IPS-20b (cell line): ENCODE data around the gene IWS1.

Experiments used
- H3K27ac ChIP-seq: one replicate; pipeline ENCODE4 v1.5.1; 2013; ENCODE audit warnings: low read length
- H3K27me3 ChIP-seq: 2 replicates; pipeline ENCODE4 v1.6.1; 2013; ENCODE audit warnings: mild to moderate bottlenecking, low read length, inconsistent platforms; ENCODE audit not compliant: insufficient read depth
- H3K36me3 ChIP-seq: 2 replicates; pipeline ENCODE4 v1.6.1; 2013; ENCODE audit warnings: low read depth, mild to moderate bottlenecking, inconsistent platforms, low read length, moderate library complexity; ENCODE audit not compliant: insufficient read depth
- H3K4me1 ChIP-seq: 2 replicates; pipeline ENCODE4 v1.6.1; 2013; ENCODE audit warnings: mild to moderate bottlenecking, control low read depth, inconsistent platforms, low read length, moderate library complexity; ENCODE audit not compliant: insufficient read depth
- H3K4me3 ChIP-seq: 2 replicates; pipeline ENCODE4 v1.5.1; 2013; ENCODE audit warnings: mild to moderate bottlenecking, low read length, inconsistent platforms
- H3K9ac ChIP-seq: 2 replicates; pipeline ENCODE4 v1.6.1; 2013; ENCODE audit warnings: low read depth, mild to moderate bottlenecking, inconsistent platforms, low read length, moderate library complexity
- H3K9me3 ChIP-seq: 2 replicates; pipeline ENCODE4 v1.6.1; 2013; ENCODE audit warnings: mild to moderate bottlenecking, low read depth, low read length, inconsistent platforms; ENCODE audit not compliant: insufficient read depth

The IWS1 gene

DNA sequence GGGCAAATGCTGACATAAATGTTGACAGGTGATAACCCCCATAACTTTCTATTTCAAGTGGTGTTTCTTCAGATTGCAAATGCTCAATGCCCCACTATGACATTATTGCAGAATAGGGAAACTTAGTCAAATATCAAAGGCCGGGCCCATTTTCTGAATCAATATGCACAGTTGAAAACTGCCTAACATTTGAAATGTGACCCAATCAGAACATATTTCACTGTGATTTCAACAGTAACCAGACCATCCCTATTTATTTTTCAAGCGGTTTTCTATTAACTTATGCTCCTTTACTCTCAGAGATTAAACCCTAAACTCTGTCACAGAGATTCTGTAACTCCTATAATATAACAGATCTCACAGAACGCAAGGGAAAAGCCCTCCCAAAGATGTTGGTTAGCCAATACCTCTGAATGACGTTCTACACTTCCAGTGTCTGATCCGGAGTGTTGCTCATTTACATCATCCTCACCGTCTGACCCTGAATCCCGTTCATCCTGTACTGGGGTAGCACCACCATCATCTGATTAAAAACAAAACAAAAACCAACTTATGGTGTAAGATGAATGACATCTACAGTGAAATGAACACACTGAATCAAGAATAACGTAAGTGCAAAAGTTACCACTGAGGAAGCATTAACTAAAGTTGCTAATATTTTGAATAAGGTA is 2.9 kb downstream of the IWS1 start:
- Histone ChIP-seq H3K4me3 (no peak overlapping the region), H3K9ac (no peak overlapping the region), H3K27me3 (no peaks in the 10 kb centered on the region), H3K4me1 (peaks cover 13% of the 10 kb centered on the region; the same call in 1 of the 2 replicates), H3K36me3 (peaks cover 53% of the 10 kb centered on the region), H3K9me3 (no peaks in the 10 kb centered on the region), H3K27ac (no peak overlapping the region)

DNA sequence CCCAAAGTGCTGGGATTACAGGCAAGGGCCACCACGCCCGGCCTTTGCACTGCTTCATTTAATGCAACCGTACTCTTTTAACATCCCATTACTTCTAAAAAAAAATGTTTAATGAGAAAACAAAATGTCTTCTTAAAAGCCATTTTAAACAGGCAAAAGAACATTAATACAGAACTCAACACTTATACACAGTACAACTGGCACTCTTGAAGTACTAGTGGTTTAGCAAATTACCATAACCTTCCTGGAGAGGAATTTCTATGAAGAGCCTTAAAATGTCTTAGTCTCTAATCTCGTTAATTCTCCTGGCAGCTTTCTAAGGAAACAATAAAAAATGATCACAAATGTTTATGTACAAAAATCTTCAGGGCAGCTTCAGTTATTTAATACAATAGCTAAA is 5.9 kb downstream of the IWS1 start:
- H3K27me3 ChIP-seq, result no peaks in the 10 kb centered on the region
- H3K36me3 ChIP-seq, result peaks cover 81% of the 10 kb centered on the region
- H3K9ac ChIP-seq, result no peak overlapping the region
- peaks cover 6% of the 10 kb centered on the region for H3K4me1 ChIP-seq
- H3K4me3 ChIP-seq, result no peak overlapping the region
- H3K27ac ChIP-seq, result no peak overlapping the region
- H3K9me3 ChIP-seq, result no peaks in the 10 kb centered on the region

DNA sequence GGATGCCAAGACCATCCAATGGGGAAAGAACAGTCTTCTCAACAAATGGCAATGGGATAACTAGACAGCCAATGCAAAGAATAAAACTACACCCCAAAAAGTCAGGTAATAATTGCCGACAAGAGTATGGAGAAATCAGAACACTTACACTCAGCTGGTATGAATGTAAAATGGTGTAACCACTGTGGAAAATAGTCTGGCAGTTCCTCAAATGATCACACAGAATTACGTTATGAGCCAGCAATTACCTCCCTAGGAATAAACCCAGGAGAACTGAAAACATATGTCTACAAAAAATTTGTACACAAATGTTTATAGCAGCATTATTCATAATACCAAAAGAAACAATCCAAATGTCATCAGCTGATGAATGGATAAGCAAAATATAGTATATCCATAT is 8.8 kb downstream of the IWS1 start:
- no peak overlapping the region for H3K9ac ChIP-seq
- peaks cover 11% of the 10 kb centered on the region for H3K4me1 ChIP-seq
- peaks cover 91% of the 10 kb centered on the region for H3K36me3 ChIP-seq
- H3K4me3 ChIP-seq, result no peak overlapping the region
- no peak overlapping the region for H3K27ac ChIP-seq
- H3K9me3 ChIP-seq, result no peaks in the 10 kb centered on the region
- H3K27me3 ChIP-seq, result no peaks in the 10 kb centered on the region

DNA sequence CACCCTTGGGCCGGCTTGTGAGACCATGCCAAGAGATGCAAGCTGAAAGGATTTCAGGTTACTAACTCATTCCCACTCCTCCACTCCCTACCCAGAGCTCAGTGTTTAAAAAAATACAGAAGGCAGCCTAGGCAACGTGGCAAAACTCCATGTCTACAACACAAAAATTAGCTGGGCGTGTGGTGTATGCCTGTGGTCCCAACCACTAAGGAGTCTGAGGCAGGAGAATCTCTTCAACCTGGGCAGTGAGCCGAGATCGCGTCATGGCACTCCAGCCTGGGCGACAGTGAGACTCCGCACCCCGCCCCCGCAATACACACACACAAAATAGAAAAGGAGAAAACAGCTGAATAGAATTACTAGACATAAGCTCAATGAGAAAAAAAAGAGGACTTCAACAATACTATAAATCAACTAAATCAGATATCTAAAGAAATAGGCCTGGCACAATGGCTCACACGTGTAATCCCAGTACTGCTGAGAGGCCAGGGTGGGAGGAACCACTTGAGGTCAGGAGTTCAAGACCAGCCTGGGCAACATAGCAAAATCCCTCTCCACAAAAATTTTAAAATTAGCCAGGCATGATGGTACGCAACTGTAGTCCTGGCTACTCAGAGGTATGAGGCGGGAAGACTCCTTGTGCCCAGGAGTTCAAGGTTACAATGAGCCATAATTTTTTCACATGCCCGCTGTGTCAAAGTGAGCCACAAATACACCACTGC is 10.1 kb downstream of the IWS1 start:
- H3K36me3 ChIP-seq, result peaks cover 89% of the 10 kb centered on the region
- no peaks in the 10 kb centered on the region for H3K9me3 ChIP-seq
- H3K4me3 ChIP-seq, result no peak overlapping the region
- no peak overlapping the region for H3K9ac ChIP-seq
- no peaks in the 10 kb centered on the region for H3K27me3 ChIP-seq
- H3K27ac ChIP-seq, result no peak overlapping the region
- peaks cover 11% of the 10 kb centered on the region for H3K4me1 ChIP-seq

DNA sequence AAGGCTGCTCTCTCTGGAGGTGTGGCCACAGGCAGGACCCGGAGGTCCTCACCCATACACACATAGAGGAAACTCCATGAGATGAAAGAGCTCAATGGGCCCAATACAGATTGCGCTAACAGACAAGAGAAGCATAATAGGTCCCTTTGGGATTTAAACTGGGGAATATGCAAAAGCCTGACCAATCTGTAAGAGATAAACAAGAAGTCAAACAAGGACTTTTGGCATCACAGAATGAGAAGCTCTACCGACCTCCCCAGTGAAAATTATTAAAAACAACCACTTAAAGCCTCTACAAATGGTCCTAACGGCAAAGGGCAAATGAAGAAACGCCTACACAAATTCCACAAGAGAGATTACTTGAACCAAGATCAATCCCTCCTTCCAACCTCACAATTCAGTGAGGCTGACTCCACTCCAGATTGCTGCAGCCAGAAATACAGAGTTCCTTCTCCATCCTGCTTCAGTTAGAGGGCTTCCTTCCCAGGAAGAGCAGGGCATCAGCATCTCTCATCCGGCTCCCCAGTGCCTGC is 10.8 kb downstream of the IWS1 start:
- H3K9ac ChIP-seq, result no peak overlapping the region
- H3K4me1 ChIP-seq, result peaks cover 11% of the 10 kb centered on the region
- no peak overlapping the region for H3K27ac ChIP-seq

DNA sequence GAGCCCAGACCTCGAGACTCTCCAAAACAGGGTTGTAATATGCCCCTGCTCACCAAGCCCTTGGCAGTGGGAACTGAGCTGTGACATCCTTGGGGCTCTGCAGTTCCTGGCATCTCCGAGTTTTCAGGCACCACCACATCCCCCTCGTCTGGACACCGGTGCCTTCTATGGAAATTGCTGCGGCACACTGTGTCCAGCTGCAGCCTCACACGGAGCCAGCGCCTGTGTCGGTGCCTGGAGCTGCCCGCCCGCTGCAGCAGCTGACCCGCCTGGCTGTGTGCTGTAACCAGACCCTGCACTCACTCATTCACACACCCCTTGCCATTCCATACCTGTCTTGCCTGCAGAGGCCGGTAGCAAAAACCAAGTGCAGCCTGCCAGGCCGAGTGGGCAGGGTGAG is 11.8 kb downstream of the IWS1 start:
- H3K4me1 ChIP-seq, result peaks cover 11% of the 10 kb centered on the region

More for the DNA sequence above, 10.8 kb downstream of the IWS1 start:
- Histone ChIP-seq H3K36me3 (peaks cover 91% of the 10 kb centered on the region), H3K9me3 (no peaks in the 10 kb centered on the region), H3K4me3 (no peak overlapping the region), H3K27me3 (no peaks in the 10 kb centered on the region)

DNA sequence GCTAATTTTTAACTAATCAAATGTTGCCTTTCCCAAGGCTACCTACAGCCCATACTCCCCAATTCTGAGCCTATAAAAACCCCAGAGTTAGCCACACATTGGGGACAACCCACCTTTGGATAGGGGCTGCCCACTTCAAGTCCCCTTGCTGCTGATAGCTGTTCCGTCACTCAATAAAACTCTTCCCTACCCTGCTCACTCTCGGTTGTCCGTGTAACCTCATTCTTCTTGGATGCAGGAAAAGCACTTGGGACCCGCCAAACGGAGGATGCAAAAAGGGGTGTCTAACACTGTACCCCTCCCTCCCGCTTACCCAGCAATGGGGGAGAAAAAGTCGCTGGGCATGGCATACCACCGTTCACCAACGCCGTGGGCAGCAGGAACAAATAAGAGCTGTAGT is 12.2 kb downstream of the IWS1 start:
- H3K9ac ChIP-seq, result 0 out of 2 replicates have a peak overlapping the region, but pooled peaks have one; percentile 21
- H3K4me1 ChIP-seq, result peaks cover 11% of the 10 kb centered on the region
- H3K4me3 ChIP-seq, result no peak overlapping the region
- H3K36me3 ChIP-seq, result peaks cover 78% of the 10 kb centered on the region
- H3K27ac ChIP-seq, result no peak overlapping the region
- no peaks in the 10 kb centered on the region for H3K9me3 ChIP-seq
- no peaks in the 10 kb centered on the region for H3K27me3 ChIP-seq

More for the DNA sequence above, 11.8 kb downstream of the IWS1 start:
- Histone ChIP-seq H3K36me3 (peaks cover 81% of the 10 kb centered on the region), H3K9ac (no peak overlapping the region), H3K9me3 (no peaks in the 10 kb centered on the region), H3K4me3 (no peak overlapping the region), H3K27ac (no peak overlapping the region), H3K27me3 (no peaks in the 10 kb centered on the region)

DNA sequence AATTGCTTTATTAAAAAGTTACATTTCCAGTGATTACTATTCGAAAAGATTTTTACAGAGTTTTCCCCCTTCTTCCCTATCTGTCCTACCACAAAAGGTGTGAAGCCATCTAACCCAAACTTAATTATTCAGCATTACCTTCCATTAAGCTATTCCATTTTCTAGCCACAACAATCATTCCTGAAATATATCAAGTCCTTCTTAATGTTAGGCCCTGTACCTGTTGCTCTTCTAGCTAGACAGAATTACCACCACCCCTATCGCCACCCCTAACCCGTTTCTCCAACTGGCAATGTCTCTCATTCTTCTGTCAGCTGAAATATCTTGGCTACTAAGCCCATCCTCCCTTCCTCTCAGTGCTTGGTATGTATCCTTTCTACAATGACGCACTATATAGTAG is 13.9 kb downstream of the IWS1 start:
- no peak overlapping the region for H3K27ac ChIP-seq
- H3K27me3 ChIP-seq, result no peaks in the 10 kb centered on the region
- H3K9me3 ChIP-seq, result no peaks in the 10 kb centered on the region
- H3K36me3 ChIP-seq, result peaks cover 73% of the 10 kb centered on the region
- H3K9ac ChIP-seq, result no peak overlapping the region
- H3K4me1 ChIP-seq, result peaks cover 11% of the 10 kb centered on the region
- H3K4me3 ChIP-seq, result no peak overlapping the region

DNA sequence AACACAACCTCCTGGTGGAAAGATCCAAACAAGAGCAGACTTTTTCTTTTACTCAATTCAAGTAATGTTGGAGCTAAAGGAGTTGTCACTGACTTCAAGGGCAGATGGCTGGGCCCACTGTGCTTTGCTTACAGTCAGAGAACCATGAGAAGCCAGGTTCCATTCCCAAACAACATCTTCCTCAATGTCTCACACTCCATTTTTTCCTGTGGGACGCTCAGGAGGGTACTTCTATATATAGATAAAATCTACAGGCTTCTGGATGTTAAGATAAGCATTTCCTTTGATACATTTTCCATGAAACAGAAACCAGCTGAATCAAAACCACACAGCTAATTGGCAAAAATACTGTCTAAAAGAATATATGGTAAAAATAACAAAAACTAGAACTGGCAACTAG is 14.4 kb downstream of the IWS1 start:
- Histone ChIP-seq H3K27me3 (no peaks in the 10 kb centered on the region), H3K4me1 (peaks cover 11% of the 10 kb centered on the region), H3K4me3 (no peak overlapping the region), H3K36me3 (peaks cover 69% of the 10 kb centered on the region), H3K9ac (no peak overlapping the region), H3K27ac (no peak overlapping the region), H3K9me3 (no peaks in the 10 kb centered on the region)

DNA sequence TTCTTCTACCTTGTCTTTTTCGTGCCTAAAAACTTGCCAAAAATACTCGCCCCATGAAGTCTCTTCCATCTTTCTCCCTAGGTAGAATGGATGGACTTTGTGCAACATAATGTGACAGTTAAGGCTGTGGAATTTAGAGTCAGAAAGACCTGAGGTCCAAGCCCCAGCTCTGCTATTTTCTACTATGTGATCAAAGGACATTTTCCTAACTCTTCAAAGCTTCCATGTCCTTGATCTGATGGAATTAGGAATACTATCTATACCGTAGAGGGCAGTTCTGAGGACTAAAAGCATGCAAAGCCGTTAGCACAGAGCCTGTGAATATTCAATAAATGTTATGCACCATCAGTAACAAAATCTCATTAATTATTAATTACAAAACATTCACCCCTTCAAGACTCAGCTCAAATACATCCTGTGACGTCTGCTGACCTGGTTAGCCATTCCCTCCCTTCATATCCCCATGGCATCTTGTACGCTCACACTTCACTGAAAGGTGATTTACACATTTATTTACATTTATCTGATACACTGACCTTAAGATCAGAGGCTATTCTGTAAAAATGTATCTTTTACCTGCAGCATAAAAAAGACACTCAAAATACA is 15.1 kb downstream of the IWS1 start:
- Histone ChIP-seq H3K4me1 (peaks cover 11% of the 10 kb centered on the region), H3K36me3 (peaks cover 62% of the 10 kb centered on the region), H3K9me3 (no peaks in the 10 kb centered on the region), H3K4me3 (no peak overlapping the region), H3K27me3 (no peaks in the 10 kb centered on the region), H3K9ac (no peak overlapping the region), H3K27ac (no peak overlapping the region)

DNA sequence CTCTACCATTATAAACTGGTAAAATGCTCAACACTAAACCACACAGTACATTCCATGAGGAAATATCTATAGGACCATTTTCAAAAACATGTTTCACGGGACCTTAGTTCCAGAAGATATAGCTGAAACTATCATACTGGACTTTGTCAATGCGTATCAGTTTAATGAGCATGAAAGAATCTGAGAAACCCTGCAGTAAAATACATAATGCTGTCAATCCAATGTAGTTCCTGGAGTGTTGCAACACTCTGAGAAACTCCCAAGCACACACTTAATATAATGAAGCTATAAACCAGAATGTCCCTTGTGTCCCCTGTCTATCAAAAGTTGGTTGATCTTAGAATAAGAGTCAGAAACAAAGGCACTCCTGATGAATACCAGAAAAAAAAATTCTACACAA is 16.2 kb downstream of the IWS1 start:
- Histone ChIP-seq H3K4me1 (peaks cover 4% of the 10 kb centered on the region; the same call in 1 of the 2 replicates), H3K9me3 (no peaks in the 10 kb centered on the region), H3K9ac (no peak overlapping the region), H3K4me3 (no peak overlapping the region), H3K27me3 (no peaks in the 10 kb centered on the region), H3K36me3 (peaks cover 60% of the 10 kb centered on the region), H3K27ac (no peak overlapping the region)
